ENCODE data around the gene TDRD12. TPM values are rescaled to one million over a fixed set of nuclear protein-coding genes. Genes with fewer than 3 reads are reported as not detected.

Gene TDRD12
- total RNA-seq, 1 experiment from 2014 or later: 1.3 TPM

- ATAC-seq (no peak), DNase-seq (ENCODE audit: low spot score) (no peak)
- Mint-ChIP-seq H3K4me1 (no peaks in the 10 kb centered on the region), H3K27ac (no peak overlapping the region), H3K36me3 (no peaks in the 10 kb centered on the region), H3K9me3 (no peaks in the 10 kb centered on the region), H3K27me3 (ENCODE audit: low read depth) (no peaks in the 10 kb centered on the region), H3K4me3 (no peak overlapping the region)
- CTCF ChIA-PET: interaction anchor here (0.6 kb wide), 1 partner anchor 308 kb away, joined by 4 read pairs; no protein-coding TSS in a partner anchor
- POLR2A ChIA-PET: no interaction called here
- TF ChIP-seq ZNF396 (CRISPR knock-in tag; IDR thresholded peaks at IDR 0.05; ENCODE audit: borderline replicate concordance) (no peak), ATF1 (CRISPR knock-in tag; IDR thresholded peaks at IDR 0.05) (no peak), ZNF532 (CRISPR knock-in tag; IDR thresholded peaks at IDR 0.05; ENCODE audit: borderline replicate concordance) (no peak), E2F5 (CRISPR knock-in tag; IDR thresholded peaks at IDR 0.05) (no peak), TEAD1 (CRISPR knock-in tag; IDR thresholded peaks at IDR 0.05) (no peak), MAX (CRISPR knock-in tag; IDR thresholded peaks at IDR 0.05) (no peak), AFF4 (CRISPR knock-in tag; IDR thresholded peaks at IDR 0.05; ENCODE audit: borderline replicate concordance) (no peak), AR (CRISPR knock-in tag; IDR thresholded peaks at IDR 0.05) (no peak), SP1 (CRISPR knock-in tag; conservative IDR thresholded peaks at IDR 0.05) (no peak), ZNF671 (CRISPR knock-in tag; IDR thresholded peaks at IDR 0.05) (no peak), HMGA2 (CRISPR knock-in tag; IDR thresholded peaks at IDR 0.05) (no peak), ZNF416 (CRISPR knock-in tag; IDR thresholded peaks at IDR 0.05) (no peak), FOXJ3 (CRISPR knock-in tag; IDR thresholded peaks at IDR 0.05; ENCODE audit: borderline replicate concordance) (no peak), RORB (CRISPR knock-in tag; IDR thresholded peaks at IDR 0.05) (no peak), HMGXB4 (CRISPR knock-in tag; IDR thresholded peaks at IDR 0.05) (no peak), NFE2L1 (CRISPR knock-in tag; IDR thresholded peaks at IDR 0.05) (no peak)
Observed at GRCh38 chr19:32858559-32858958, 139.0 kb downstream of the TDRD12 start.
